HS-5 (cell line): Measurements from ENCODE around the gene ARMH1.
"Not testable (repeated sequence)": the region's sequence is repeated elsewhere in the genome, so short reads cannot be mapped to it uniquely, and the experiment has no call there.

ENCODE experiments used
- DNase-seq: peaks from one replicate; pipeline ENCODE4 v3.0.0-alpha.2; 2012; ENCODE audit warnings: low read depth

The ARMH1 gene

GRCh38 chr1:44644806-44645205 is 29.7 kb upstream of the ARMH1 start:
- DNase-seq = no peak

GRCh38 chr1:44645476-44646244 is 28.9 kb upstream of the ARMH1 start:
- no peak for DNase-seq

- no peak for DNase-seq
Measured at GRCh38 chr1:44646261-44647110, 28.0 kb upstream of the ARMH1 start.

GRCh38 chr1:44647896-44648295 is 26.6 kb upstream of the ARMH1 start:
- DNase-seq = no peak

DNA sequence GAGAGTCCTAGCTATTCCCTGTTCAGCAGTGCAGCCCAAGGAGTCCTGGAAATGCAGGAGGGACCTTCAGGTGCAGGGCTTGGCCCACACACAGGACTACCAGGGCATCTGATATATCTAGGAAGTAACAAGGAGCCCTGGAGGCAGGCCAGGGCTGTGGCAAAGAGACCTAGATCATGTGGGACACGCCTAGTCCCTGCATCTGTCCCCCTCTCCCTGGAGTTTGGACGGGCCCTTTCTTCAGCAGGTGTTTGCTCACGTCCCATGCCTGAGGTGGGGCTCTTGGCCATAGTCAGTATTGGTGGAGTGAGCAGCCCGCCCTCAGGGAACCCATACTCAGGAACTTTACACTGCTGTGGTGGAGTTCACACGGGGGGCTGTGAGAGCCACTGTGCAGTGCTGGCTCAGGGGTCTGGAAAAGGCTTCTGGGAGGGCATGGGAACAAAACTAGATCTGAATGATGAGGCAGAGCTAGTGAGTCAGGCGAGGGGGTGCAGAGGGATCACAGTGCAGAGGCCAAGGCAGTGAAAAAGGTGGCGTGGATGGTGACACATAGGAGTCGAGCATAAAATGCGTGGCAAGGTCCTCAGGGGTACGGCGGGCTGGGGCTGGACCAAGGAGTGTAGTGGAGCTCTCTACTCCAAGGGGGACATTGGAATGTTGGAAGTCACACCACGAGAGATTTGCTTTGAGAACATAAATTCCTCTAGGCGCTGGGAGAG is 25.8 kb upstream of the ARMH1 start:
- no peak for DNase-seq

- no peak for DNase-seq
Measured at GRCh38 chr1:44649788-44650158, 24.7 kb upstream of the ARMH1 start.

DNA sequence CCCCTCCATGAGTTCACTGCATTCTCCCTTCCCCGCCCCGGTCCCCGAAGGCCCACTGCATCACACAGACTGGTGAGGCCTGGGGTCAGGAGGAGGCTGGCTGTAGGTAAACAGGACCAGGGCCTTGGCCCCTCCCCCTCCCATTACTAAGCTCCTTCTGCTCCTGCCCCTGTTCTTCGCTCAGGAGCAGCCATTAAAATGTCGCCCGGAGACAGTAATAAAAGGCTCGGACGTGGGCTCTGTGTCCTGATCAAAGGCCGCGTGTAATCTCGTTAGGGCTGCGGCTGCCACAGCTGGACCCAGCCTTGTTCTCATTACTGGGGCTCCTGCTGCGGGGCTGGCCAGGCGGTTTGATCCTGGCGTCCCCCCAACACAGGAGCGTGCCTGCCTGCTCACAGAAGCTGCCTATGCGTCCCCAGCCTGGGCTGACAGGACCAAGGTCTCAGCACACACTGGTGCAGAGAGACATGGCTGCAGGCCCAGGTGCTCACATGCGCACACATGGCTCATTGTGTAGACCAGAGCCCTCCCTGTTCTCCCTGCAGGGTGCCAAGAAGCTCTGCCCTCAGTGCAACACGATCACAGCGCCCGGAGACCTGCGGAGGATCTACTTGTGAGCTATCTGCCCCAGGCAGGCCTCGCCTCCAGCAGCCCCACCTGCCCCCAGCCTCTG is 24.2 kb upstream of the ARMH1 start:
- DNase-seq = no peak

GRCh38 chr1:44651069-44651468 is 23.4 kb upstream of the ARMH1 start:
- no peak for DNase-seq

DNA sequence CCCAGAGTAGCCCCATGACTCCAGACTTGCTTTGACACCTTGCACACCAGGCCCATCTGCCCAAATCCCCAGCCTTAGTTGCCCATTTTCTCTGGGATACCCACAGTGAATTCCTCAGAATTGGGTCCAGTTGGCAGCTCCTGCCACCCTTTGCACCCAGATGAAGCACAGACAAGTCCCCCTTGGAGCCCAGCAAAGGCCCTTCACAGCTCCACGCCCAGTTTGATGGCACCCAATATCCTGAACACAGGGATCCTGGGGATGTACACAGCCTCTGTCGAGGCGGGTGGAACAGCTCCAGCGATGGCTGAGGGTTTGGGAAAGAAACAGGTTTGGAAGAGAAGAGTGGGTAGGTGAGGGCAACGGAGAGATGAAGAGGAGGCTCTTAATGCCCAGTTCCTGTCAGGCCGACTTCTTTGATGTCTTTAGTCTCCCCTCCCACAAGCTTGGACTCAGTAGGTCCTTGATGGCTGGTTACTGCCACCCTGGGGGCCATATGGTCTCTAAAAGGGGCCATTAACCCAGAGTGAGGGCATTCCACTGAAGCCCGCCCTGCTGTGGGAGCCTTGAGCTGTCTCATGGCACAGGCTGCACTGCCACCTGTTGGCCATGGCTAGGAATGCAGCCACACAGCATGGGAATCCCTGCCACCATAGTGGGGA is 21.9 kb upstream of the ARMH1 start:
- DNase-seq = peak; percentile 25

GRCh38 chr1:44653107-44653964 is 21.2 kb upstream of the ARMH1 start:
- no peak for DNase-seq

DNA sequence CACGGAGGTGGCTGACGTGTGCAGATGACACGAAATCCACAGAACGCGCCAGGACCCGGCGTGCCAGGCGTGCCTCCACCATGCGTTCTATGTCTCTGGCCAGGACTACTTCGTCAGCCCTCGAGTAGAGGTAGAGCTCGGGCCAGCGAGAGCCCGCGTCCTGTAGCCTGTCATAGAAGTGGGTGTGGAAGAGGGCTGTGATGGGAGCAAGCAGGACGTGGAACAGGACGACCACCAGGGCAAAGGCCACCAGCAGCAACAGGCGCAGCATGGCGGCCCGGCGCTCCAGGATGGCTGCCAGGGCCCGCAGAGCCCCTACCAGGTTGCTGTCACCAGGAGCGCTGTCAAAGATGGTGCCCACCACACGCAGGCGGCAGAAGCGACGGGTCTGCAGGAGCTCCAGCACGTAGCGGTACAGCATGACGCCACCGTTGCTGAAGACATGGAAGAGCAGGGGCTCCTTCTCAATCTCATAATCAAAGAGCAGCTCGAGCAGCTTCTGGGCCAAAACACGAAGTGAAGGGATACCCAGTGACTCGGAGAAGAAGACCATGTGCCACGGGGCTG is 19.8 kb upstream of the ARMH1 start:
- DNase-seq = no peak

- no peak for DNase-seq
Measured at GRCh38 chr1:44655609-44656008, 18.9 kb upstream of the ARMH1 start.

DNA sequence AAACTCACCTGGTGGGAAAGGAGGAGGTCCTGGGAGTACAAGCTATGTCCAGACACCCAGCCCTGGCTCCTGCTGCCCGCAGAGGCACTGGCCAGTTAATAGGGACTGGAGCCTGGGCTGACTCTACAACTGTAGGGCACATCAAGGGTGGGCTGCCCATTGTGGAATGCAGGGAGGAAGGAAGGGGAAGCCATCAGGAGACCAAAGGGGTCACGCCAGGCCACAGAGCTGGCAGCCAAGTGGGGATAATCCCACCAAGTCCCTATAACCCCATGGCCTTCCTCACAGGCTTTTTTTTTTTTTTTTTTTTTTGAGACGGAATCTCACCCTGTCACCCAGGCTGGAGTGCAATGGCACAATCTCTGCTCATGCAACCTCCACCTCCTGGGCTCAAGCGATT is 14.9 kb upstream of the ARMH1 start:
- DNase-seq = no peak

DNA sequence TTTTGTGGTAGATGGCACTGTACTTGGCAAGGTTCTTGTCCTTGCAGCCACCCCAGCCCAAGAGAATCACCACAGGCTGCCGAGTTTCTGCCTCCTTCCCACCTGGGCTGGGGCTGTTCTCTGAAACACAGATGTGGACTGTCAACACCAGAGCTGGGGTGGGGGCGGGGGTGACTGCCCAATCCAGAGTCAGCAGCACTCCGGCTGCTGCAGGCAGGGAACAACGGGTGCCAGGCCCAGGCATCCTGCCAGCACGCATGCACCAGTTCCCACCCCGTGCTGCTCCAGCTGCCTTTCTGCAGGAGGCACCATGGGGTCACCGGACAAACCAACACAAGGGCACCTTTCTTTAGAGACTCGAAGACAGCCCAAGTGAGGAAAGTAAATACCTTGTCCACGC is 14.3 kb upstream of the ARMH1 start:
- no peak for DNase-seq

DNA sequence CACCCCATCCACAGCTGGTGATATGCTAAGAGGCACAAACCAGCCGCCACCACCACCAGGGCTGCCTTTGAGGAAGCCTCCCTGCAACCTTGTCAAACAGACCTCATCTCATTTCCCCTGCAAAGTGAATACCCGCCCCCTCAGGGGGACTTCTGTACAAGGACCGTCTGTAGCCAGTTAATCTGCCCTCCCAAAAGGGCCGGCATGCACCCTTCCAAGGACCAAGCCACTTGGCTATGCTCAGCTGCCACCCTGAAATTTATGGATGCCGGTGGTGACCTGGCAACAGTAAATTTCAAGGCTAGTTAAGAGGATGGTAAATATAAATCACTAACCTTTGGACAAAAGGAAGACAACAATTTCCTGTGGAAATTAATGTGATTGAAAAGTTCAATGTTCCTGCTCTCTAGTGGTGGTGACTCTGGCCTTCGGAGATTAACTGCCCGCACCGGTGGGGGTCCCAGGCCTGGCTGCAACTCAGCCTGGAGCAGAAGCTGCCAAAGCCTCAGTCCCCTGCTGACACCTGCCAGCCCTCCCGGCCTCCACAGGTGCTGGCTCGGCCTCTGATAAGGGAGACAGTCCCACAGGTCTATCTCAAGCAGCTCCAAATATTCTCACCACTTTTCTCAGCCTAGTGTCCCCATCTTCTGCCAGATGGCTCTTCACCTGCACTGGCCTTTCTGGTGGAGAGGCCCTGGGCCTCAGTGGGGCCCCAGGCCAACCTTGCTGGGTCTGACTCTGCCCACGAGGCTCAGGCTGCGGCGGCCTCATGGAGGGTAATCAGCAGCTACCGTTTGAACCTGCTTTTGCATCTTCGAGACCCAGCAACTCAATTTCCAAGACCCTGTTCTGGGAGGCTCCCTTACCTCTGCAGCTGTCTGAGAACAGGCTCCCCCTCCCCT is 12.5 kb upstream of the ARMH1 start:
- no peak for DNase-seq

DNA sequence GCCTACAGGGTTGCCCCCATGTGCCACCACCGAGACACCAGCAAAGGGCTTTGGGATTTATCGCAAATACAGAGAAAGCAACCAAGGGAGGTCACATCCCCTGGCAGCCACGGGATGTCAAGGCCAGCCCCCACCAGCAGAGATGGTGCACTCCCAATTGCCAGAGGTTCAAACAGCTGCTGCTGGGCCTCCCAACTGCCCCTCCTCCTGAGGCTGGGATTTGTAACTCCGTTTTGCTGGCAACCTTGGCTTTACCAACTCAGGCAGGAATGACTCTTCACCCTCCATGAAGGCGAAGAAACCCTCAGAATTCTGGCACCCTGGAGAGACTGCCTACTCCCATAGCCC is 11.9 kb upstream of the ARMH1 start:
- no peak for DNase-seq

GRCh38 chr1:44663417-44663816 is 11.1 kb upstream of the ARMH1 start:
- DNase-seq = no peak

GRCh38 chr1:44664730-44665370 is 9.7 kb upstream of the ARMH1 start:
- no peak for DNase-seq

DNA sequence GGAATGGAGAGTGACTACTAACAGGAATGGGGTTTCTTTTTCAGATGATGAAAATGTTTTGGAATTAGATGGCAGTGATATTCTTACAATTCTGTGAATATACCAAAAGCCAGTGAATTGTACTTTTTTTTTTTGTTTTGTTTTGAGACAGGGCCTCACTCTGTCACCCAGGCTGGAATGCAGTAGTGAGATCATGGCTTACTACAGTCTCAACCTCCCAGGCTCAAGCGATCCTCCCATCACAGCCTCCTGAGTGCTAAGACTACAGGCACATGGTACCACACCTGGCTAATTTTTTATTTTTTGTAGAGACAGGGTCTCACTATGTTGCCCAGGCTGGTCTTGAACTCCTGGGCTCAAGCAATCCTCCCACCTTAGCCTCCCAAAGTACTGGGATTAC is 7.8 kb upstream of the ARMH1 start:
- not testable (repeated sequence) for DNase-seq
